ENCODE data around the gene RNASEH2B.

RNASEH2B gene

GRCh38 chr13:51000061-51000460, 90.5 kb downstream of the RNASEH2B start:
- no peak for DNase-seq

- DNase-seq: peak; percentile 94
These were observed 91.1 kb downstream of the RNASEH2B start for GRCh38 chr13:51000571-51001260.

- DNase-seq: no peak
These were observed 91.7 kb downstream of the RNASEH2B start for GRCh38 chr13:51001335-51001734.

- DNase-seq: no peak
These were observed 93.1 kb downstream of the RNASEH2B start for GRCh38 chr13:51002736-51003135.

- DNase-seq: no peak
These were observed 94.1 kb downstream of the RNASEH2B start for GRCh38 chr13:51003642-51004041.

- no peak for DNase-seq
These were observed 94.7 kb downstream of the RNASEH2B start for GRCh38 chr13:51004111-51004865.

- DNase-seq: no peak
These were observed 95.4 kb downstream of the RNASEH2B start for GRCh38 chr13:51004918-51005460.

- no peak for DNase-seq
These were observed 96.0 kb downstream of the RNASEH2B start for GRCh38 chr13:51005566-51005965.

Data from NCI-H2081 treated with DMSO at 0.1 percent for 48 hours (cell line).